NCI-H526 (cell line): Measurements from ENCODE around the gene KCNH1.

Source experiments
- DNase-seq, 2 experiments: peaks; one replicate each; lab custom pipeline; 2025; lab: John Stamatoyannopoulos, UW

Gene KCNH1

GRCh38 chr1:210711825-210712612, 421.9 kb downstream of the KCNH1 start:
- DNase-seq = peak in 1 of 2 experiments; percentile 10

DNA sequence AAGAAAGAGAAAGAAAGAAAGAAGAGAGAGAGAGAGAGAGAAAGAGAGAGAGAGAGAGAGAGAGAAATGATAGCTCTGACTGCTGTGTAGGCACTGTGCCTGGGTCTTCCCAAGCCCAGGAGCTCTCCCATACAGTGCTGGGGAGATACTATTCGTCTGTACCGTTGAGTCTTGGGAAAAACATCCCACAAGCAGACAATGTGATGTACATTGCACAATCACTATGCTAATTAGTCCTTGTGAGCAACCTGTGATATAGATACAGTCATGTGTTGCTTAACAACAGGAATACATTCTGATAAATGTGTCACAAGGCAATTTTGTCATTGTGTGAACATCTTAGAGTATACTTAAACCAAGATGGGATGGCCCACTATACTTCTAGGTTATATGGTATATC, 424.2 kb downstream of the KCNH1 start:
- DNase-seq = no peak

DNA sequence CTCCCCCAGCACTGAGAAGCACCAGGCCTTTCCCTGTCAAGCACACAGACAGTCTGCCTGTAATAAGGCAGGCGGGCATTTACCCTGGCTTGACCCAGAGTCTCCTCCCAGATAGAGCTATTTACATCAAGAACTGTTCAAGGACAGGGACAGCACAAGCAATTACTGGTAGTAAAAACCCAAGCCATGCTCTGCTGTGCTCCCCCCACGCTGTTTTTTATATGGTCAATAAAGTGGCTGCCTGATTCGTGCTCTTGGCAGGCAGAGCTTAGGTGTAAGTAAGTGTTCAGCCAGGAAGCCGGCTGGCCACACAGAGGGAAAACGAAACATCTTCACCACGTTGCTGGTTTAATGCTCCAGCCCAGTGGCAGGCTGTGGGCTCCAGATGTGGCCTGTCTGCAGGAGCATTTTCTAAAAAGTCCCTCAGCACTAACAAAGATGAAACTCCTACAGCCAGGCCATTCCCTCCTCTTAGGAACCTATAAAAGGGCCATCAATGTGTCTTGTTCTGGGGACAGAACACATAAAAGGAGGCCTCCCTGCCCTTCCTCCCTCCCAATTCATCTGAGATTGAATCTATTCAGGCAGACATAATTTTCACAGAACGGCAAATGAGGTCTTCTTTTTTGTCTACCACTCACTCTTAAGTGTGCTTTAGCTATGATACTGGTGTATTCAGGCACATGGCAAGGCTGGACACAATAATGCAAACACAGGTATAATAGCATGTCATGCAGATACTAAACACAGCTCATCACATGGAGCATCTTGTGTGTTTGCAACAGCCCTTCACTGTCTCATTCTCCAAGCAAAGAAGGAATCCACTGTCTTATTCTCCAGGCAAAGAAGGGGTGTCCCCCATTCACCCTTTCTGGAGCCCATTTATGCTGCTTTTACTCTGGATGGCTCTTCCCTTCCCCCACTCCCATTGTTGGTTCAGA, 426.4 kb downstream of the KCNH1 start:
- peak in 1 of 2 experiments; percentile 3 for DNase-seq

DNA sequence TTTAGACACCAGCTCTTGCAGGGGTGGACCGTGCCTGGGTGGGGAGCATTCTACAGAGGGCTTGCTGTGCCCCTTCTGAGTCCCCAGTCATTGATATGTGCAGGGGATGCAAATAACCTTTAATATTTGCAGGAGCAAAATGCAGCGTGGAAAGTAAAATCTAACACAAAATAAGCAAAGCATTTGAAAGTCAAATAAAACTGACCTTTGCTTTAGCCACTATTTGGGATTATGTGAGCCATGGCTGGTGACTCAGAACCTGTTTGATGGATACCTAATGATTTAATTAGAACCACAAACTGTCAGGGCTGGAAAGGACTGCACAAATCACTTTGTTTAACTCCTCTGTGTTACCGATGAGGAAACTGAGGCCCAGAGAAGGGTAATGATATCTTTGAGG, 427.7 kb downstream of the KCNH1 start:
- DNase-seq = peak; percentile 41 to 70

- no peak for DNase-seq
Observed at GRCh38 chr1:210705086-210705485, 428.9 kb downstream of the KCNH1 start.

GRCh38 chr1:210703593-210703992, 430.4 kb downstream of the KCNH1 start:
- no peak for DNase-seq

GRCh38 chr1:210702506-210702905, 431.4 kb downstream of the KCNH1 start:
- DNase-seq = no peak

DNA sequence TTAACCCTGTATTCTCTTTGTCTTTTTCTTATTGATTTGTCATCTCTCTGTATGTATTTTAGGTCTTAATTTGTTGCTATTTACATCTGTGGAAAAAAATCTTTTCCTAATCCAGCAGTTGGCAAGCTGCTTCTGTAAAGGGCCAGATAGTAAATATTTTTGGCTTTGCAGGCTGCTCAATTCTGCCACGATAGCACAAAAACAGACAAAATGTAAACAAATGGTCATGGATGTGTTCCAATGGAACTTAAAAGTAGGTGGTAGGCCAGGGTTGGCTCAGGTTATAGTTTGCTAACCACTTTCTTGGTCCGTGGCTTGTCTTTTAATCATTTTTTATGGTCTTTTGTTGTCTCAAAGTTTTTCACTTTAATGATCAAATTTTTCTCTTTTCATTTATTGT, 433.4 kb downstream of the KCNH1 start:
- DNase-seq = no peak

DNA sequence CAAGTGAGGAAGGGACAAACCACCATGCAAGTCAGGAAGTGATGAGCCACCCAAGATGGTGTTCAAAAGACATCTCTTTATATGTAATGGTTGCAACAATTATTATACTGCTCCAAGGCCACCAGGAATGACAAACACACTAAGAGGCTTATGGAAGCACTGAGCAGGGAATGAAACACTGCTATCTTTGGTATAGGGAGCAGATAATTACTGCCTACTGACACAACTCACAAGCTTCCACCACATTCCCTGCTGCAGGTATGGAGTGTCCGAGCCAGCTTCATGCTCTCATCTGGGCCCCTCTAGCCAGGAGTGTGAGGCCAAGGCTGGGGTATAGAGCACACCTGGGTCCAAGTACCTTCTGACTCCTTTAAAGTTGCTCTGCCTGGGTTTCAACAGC, 433.9 kb downstream of the KCNH1 start:
- DNase-seq = no peak

- DNase-seq = no peak
Observed at GRCh38 chr1:210698661-210699060, 435.3 kb downstream of the KCNH1 start.

DNA sequence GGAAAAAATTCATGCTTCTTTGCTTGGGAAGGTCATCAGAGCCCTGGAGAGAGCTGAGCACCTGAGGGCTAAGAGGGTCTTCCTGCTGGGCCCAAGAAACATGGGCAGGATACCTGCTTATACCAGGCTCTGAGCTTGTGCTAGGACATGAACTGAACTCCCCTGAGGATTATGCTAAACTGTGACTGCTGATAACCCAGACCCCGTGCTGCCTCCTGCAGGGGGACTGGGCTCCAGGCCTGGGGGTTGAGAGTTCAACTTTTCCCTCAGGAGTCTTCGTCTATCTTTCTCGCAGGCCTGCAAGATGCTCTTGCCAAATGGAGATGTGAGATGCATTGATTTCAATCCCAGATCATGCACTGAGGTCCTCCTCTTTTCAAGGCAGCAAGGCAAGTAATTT, 436.8 kb downstream of the KCNH1 start:
- DNase-seq = no peak

DNA sequence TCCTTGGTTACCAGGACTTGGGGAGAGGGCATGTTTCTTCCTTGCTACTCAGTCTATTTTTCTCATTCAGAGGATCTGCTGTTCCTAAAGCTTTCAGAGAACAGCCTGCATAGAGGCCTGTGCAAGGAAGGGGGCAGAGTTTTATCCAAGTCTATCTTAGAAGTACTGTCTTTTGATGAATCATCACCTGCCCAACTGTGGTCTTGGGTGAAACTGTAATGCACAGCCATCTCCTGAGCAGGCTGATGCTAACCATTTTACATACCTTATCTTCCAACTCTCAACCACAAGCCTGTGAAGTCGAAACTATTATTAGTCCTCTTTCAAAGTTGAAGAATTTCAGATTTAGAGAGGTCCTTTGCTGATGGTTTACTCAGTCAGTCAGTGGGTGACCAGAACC, 437.2 kb downstream of the KCNH1 start:
- DNase-seq = no peak

GRCh38 chr1:210695026-210695425, 438.9 kb downstream of the KCNH1 start:
- DNase-seq = no peak

- DNase-seq = no peak
Observed at GRCh38 chr1:210692796-210693195, 441.2 kb downstream of the KCNH1 start.

GRCh38 chr1:210691039-210691610, 442.8 kb downstream of the KCNH1 start:
- DNase-seq = no peak

GRCh38 chr1:210690236-210690635, 443.7 kb downstream of the KCNH1 start:
- no peak for DNase-seq

DNA sequence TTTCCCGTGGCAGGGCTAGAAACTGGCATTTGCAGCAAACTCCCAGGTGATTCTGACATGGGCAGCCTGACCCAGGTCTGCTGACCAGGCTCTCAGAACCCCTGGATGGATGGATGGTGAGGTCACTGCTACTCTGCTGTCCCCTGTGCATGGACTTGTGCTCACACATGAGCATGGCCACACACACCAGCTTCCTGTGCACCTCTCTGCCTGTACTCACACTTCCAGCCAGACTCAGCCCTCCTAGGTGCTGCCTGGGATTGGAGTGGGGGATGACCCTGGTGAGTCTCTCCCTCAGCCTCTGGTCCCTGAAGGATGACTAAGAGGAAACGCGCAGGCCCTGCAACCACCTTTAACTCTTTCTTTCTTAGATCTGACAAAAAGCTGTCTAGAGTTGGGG, 444.1 kb downstream of the KCNH1 start:
- DNase-seq = no peak

DNA sequence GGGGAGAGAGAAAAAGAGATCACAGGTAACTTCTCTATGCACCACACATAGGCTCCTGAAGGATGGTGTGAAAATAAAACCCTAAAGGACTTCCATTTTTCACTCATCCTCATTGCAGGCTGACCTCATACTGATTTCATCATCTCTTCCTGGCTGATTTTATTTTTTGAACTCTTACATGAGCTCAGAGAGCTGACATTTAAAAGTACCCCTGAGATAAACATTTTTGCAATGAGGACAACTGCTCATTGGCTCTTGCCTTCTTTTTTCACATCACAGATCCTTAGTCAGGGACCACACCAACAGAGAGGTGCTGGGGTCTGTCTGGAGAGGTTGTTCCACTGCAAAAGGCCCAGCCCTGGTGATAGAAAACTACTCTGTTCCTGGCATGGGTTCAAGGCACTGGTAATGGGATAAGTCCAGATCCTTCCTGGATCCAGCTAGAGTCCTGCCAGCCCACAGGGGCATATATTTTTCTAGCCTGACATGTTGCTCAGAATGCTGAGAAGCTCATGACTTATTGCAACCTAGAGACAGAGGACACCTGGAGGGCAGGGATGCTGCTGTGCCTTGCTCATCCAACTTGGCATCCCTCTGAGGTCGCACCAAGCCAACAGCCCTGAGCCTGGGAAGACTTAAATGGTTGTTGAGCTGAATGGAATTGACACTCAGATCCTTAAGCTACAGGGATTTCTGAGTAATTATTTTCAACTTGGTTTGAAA, 445.3 kb downstream of the KCNH1 start:
- no peak for DNase-seq

DNA sequence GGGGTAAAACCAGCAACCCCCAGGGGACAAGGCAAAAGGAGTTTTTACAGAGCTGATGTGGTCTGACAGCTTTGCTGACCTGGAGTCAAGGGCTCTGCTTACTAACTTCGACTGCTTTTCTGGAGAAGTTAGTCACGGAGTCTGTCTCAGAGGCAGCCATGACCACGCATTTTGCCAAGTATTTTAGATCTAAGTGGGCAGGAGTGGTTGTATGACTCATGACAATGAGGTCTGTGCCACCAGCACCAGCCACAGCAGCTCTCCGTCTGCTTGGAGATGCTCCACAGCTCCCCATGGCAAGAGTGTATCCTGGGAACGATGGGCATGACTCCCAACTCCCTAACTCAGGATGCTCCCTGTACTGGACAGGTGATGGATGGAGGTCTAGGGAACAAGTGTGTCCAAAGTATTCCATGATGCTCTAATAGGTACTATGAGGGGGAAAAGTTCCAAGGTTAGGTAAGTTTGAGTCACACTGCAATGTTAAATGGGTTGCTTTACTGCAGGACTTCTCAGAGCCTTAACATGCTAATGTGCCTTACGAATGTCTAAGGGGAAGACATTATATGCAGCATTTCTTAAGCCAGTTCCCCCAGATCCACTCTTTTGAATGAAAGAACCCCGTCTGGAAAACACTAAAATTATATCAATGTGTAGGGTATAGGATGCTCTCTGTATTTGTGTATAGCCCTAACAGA, 446.2 kb downstream of the KCNH1 start:
- DNase-seq = no peak

- no peak for DNase-seq
Observed at GRCh38 chr1:210686841-210687240, 447.1 kb downstream of the KCNH1 start.

DNA sequence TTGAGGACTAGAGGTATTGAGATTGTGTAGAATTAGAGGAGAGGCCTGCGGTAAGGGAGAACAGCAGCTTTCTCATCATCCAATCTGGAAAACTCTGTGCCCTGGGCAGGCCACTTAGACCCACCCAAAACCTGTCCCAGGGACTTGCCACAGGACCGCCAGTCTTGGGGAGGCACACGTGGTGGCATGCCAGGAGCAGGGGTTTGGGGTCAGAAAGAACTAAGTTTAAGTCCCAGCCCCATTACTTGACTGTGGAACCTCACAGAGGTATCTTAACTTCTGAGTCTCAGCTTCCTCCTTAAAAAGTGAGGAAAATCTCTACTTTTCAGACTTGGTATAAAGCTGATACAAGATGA, 448.7 kb downstream of the KCNH1 start:
- DNase-seq = no peak
